ENCODE measurements around the gene FKBP2. TPM values are rescaled to one million over a fixed set of nuclear protein-coding genes. Genes with fewer than 3 reads are reported as not detected.

FKBP2 gene
- polyA plus RNA-seq, 1 experiment, result 29.9 TPM

- CTCF ChIA-PET, result interaction anchor here (3.5 to 6.8 kb wide), 2 partner anchors 42 to 100 kb away, joined by 22 to 125 read pairs; no protein-coding TSS in a partner anchor
- Histone ChIP-seq H3K27me3 (ENCODE audit: control insufficient read depth, insufficient read depth, low read length) (no peaks in the 10 kb centered on the region), H3K4me3 (ENCODE audit: low read depth, low read length) (no peak overlapping the region), H3K27ac (ENCODE audit: low read depth, low read length) (no peak overlapping the region), H3K9me3 (ENCODE audit: control insufficient read depth, insufficient read depth, low read length) (no peaks in the 10 kb centered on the region; the same call in 1 of the 2 replicates)
- TF ChIP-seq CTCF (IDR thresholded peaks at IDR 0.05; ENCODE audit: low read depth, low read length), result no peak
- DNase-seq (ENCODE audit: low read depth, low spot score), result no peak
- POLR2A ChIA-PET, result interaction anchor here (0.6 to 0.9 kb wide), 2 partner anchors 33 to 1388 kb away, joined by 4 read pairs; no protein-coding TSS in a partner anchor
Measured at GRCh38 chr11:64202992-64203391, 37.9 kb upstream of the FKBP2 start.

- POLR2A ChIA-PET, result interaction anchor here (0.6 to 2.0 kb wide), 4 partner anchors 18 to 1389 kb away, joined by 3 to 17 read pairs (median 6); partner anchors contain the start of gene STIP1
- Histone ChIP-seq H3K9me3 (ENCODE audit: control insufficient read depth, insufficient read depth, low read length) (no peaks in the 10 kb centered on the region; the same call in 1 of the 2 replicates), H3K4me3 (ENCODE audit: low read depth, low read length) (no peak overlapping the region), H3K27ac (ENCODE audit: low read depth, low read length) (peak overlapping the region; percentile 21), H3K27me3 (ENCODE audit: control insufficient read depth, insufficient read depth, low read length) (no peaks in the 10 kb centered on the region)
- CTCF ChIA-PET, result interaction anchor here (0.6 to 6.8 kb wide), 9 partner anchors 11 to 294 kb away, joined by 3 to 125 read pairs (median 21); partner anchors contain the start of gene PLCB3
- no peak for DNase-seq (ENCODE audit: low read depth, low spot score)
- TF ChIP-seq CTCF (IDR thresholded peaks at IDR 0.05; ENCODE audit: low read depth, low read length), result no peak
Measured at GRCh38 chr11:64203421-64204079, 37.3 kb upstream of the FKBP2 start.

GRCh38 chr11:64204080-64204440 lies 36.8 kb upstream of the FKBP2 start:
- POLR2A ChIA-PET, result interaction anchor here (1.0 to 2.0 kb wide), 8 partner anchors 11 to 97 kb away, joined by 3 to 17 read pairs (median 4); partner anchors contain the start of genes NUDT22, STIP1 and TRPT1
- DNase-seq (ENCODE audit: low read depth, low spot score), result no peak
- Histone ChIP-seq H3K9me3 (ENCODE audit: control insufficient read depth, insufficient read depth, low read length) (no peaks in the 10 kb centered on the region; the same call in 1 of the 2 replicates), H3K4me3 (ENCODE audit: low read depth, low read length) (no peak overlapping the region), H3K27ac (ENCODE audit: low read depth, low read length) (peak overlapping the region; percentile 21), H3K27me3 (ENCODE audit: control insufficient read depth, insufficient read depth, low read length) (no peaks in the 10 kb centered on the region)
- no peak for TF ChIP-seq CTCF (IDR thresholded peaks at IDR 0.05; ENCODE audit: low read depth, low read length)
- CTCF ChIA-PET, result interaction anchor here (0.6 to 6.8 kb wide), 23 partner anchors 8 to 370 kb away, joined by 3 to 125 read pairs (median 5); partner anchors contain the start of genes NUDT22, PLCB3, PRDX5 and TRMT112

- Histone ChIP-seq H3K4me3 (ENCODE audit: low read depth, low read length) (no peak overlapping the region), H3K27ac (ENCODE audit: low read depth, low read length) (no peak overlapping the region), H3K9me3 (ENCODE audit: control insufficient read depth, insufficient read depth, low read length) (no peaks in the 10 kb centered on the region; the same call in 1 of the 2 replicates), H3K27me3 (ENCODE audit: control insufficient read depth, insufficient read depth, low read length) (no peaks in the 10 kb centered on the region)
- peak; percentile 95 for DNase-seq (ENCODE audit: low read depth, low spot score)
- ChIA-PET CTCF (interaction anchor here (0.6 to 6.8 kb wide), 27 partner anchors 8 to 370 kb away, joined by 3 to 125 read pairs (median 4); partner anchors contain the start of genes NUDT22, PLCB3, PRDX5 and TRMT112), POLR2A (interaction anchor here (0.7 to 2.0 kb wide), 9 partner anchors 8 to 96 kb away, joined by 3 to 17 read pairs (median 4); partner anchors contain the start of genes NUDT22, STIP1 and TRPT1)
- TF ChIP-seq CTCF (IDR thresholded peaks at IDR 0.05; ENCODE audit: low read depth, low read length), result peak; percentile 67
Measured at GRCh38 chr11:64204464-64204989, 36.4 kb upstream of the FKBP2 start.

Measured in AG04450 (cell line).